Gastrocnemius medialis (tissue), 4 donors: ENCODE results near the gene ASB10.

Source experiments
- CTCF ChIP-seq, 5 experiments: fragments of 450-650 bp in 3 of 5; fragments of 200-600 bp in 2 of 5; sonication (generic) in 2 of 5; IDR thresholded peaks in 4 of 5; conservative IDR thresholded peaks in 1 of 5; 1 replicate in 4 of 5; 2 replicates in 1 of 5; pipeline ENCODE4 v1.5.1; 2016 to 2019; ENCODE audit warnings: antibody characterized with exemption in 5 of 5, mild to moderate bottlenecking in 3 of 5, moderate library complexity in 3 of 5
- POLR2A ChIP-seq, 2 donors: fragments of 450-650 bp; IDR thresholded peaks; one replicate each; pipeline ENCODE4 v1.6.1; 2017; ENCODE audit warnings: antibody characterized with exemption in 2 of 2, mild to moderate bottlenecking in 2 of 2, moderate library complexity in 2 of 2

GRCh38 chr7:151175047-151175792, 11.8 kb downstream of the ASB10 start:
- no peak for TF ChIP-seq CTCF (IDR thresholded peaks at IDR 0.05 in 4 of 5, conservative IDR thresholded peaks at IDR 0.05 in 1 of 5)
- TF ChIP-seq POLR2A (IDR thresholded peaks at IDR 0.05), result no peak
